ENCODE measurements around the gene CEND1. TPM values are rescaled to one million over a fixed set of nuclear protein-coding genes. Genes with fewer than 3 reads are reported as not detected.

CEND1 gene
- total and polyA plus RNA-seq, 2 experiments from 2014 or later, result 1.6 to 8.2 TPM

- H3K4me1 ChIP-seq (ENCODE audit: low read depth), result no peaks in the 10 kb centered on the region
- no peaks in the 10 kb centered on the region for H3K9me3 ChIP-seq (ENCODE audit: low read depth)
- H3K4me3 ChIP-seq, result no peak overlapping the region
- peak in 1 of 2 donors; percentile 74 for DNase-seq (ENCODE audit: low read depth in 1 of 2, low spot score in 1 of 2)
- peak; percentile 3 for TF ChIP-seq CTCF (IDR thresholded peaks at IDR 0.05; ENCODE audit: low read depth, low read length)
- H3K27ac ChIP-seq, result no peak overlapping the region
- H3K27me3 ChIP-seq, result no peaks in the 10 kb centered on the region
- peaks cover 28% of the 10 kb centered on the region for H3K36me3 ChIP-seq
Observed at GRCh38 chr11:762421-763072, 27.3 kb downstream of the CEND1 start.

GRCh38 chr11:761526-762108 lies 28.3 kb downstream of the CEND1 start:
- H3K4me3 ChIP-seq, result no peak overlapping the region
- no peaks in the 10 kb centered on the region for H3K27me3 ChIP-seq
- TF ChIP-seq CTCF (IDR thresholded peaks at IDR 0.05; ENCODE audit: low read depth, low read length), result no peak
- DNase-seq (ENCODE audit: low read depth in 1 of 2, low spot score in 1 of 2), result no peak
- H3K9me3 ChIP-seq (ENCODE audit: low read depth), result no peaks in the 10 kb centered on the region
- H3K36me3 ChIP-seq, result peaks cover 30% of the 10 kb centered on the region
- no peak overlapping the region for H3K27ac ChIP-seq
- H3K4me1 ChIP-seq (ENCODE audit: low read depth), result no peaks in the 10 kb centered on the region

GRCh38 chr11:760236-760635 lies 29.7 kb downstream of the CEND1 start:
- no peaks in the 10 kb centered on the region for H3K4me1 ChIP-seq (ENCODE audit: low read depth)
- no peaks in the 10 kb centered on the region for H3K9me3 ChIP-seq (ENCODE audit: low read depth)
- H3K36me3 ChIP-seq, result peaks cover 30% of the 10 kb centered on the region
- no peak overlapping the region for H3K4me3 ChIP-seq
- no peak for DNase-seq (ENCODE audit: low read depth in 1 of 2, low spot score in 1 of 2)
- no peak for TF ChIP-seq CTCF (IDR thresholded peaks at IDR 0.05; ENCODE audit: low read depth, low read length)
- no peaks in the 10 kb centered on the region for H3K27me3 ChIP-seq
- no peak overlapping the region for H3K27ac ChIP-seq

- Histone ChIP-seq H3K36me3 (no peaks in the 10 kb centered on the region), H3K4me3 (no peak overlapping the region), H3K4me1 (ENCODE audit: low read depth) (peaks cover 9% of the 10 kb centered on the region), H3K27ac (no peak overlapping the region), H3K9me3 (ENCODE audit: low read depth) (no peaks in the 10 kb centered on the region), H3K27me3 (no peaks in the 10 kb centered on the region)
- no peak for DNase-seq (ENCODE audit: low read depth in 1 of 2, low spot score in 1 of 2)
- no peak for TF ChIP-seq CTCF (IDR thresholded peaks at IDR 0.05; ENCODE audit: low read depth, low read length)
Observed at GRCh38 chr11:749731-750130, 40.2 kb downstream of the CEND1 start.

DNA sequence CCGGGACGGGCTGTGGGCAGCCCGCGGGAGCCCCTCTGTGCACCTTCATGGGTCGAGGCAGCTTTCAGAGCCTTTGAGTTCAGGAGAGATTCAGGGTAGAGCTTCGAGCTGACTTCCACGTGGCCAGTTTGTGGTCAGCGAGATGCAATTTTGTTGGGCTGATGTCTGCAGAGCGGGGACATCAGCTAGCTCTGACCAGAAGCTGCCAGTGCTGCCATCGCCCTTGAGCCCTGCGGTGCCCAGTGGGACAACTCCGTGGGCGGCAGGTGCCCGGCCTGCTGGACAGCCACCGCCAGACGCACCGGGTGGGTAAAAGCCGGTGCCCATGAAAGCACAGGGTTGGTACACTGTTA lies 41.9 kb downstream of the CEND1 start:
- Histone ChIP-seq H3K4me3 (peak overlapping the region; percentile 91), H3K27ac (no peak overlapping the region), H3K27me3 (no peaks in the 10 kb centered on the region), H3K9me3 (ENCODE audit: low read depth) (no peaks in the 10 kb centered on the region), H3K4me1 (ENCODE audit: low read depth) (peaks cover 9% of the 10 kb centered on the region), H3K36me3 (no peaks in the 10 kb centered on the region)
- no peak for TF ChIP-seq CTCF (IDR thresholded peaks at IDR 0.05; ENCODE audit: low read depth, low read length)
- DNase-seq (ENCODE audit: low read depth in 1 of 2, low spot score in 1 of 2), result peak in 1 of 2 donors; percentile 34
